GM12878 (cell line): ENCODE data around the gene MAN1A1. TPM values are rescaled to one million over a fixed set of nuclear protein-coding genes. Genes with fewer than 3 reads are reported as not detected.

Source experiments
- ATAC-seq: fragments of 200-7000 bp; cut with Tn5 transposase; 3 replicates; pipeline ENCODE4 v1.9.1; 2020; ENCODE audit warnings: mild to moderate bottlenecking, moderate library complexity
- BruUV-seq: library from RNA; stranded (reverse); fragments of 400-500 nt; replicated peaks from 2 replicates; lab custom pipeline; 2021; lab: Mats Ljungman, UMichigan
- CTCF ChIA-PET: fragments of 300-600 bp; sonication (Branson Sonifier 250); formaldehyde crosslinking; extraction: SDS; loops from one replicate; lab custom pipeline; 2021; ENCODE audit warnings: inconsistent platforms; lab: Yijun Ruan, JAX
- POLR2A ChIA-PET: fragments of 350-600 bp; formaldehyde crosslinking; extraction: SDS; loops from one replicate; lab custom pipeline; 2021; ENCODE audit warnings: inconsistent platforms; lab: Charles Lee
- RAD21 ChIA-PET: fragments of 300-600 bp; sonication (Branson Sonifier 250); formaldehyde crosslinking; loops from one replicate; lab custom pipeline; 2023; ENCODE audit warnings: antibody characterized with exemption; ENCODE audit not compliant: unreplicated experiment; lab: Charles Lee
- SMC1A ChIA-PET: fragments of 300-600 bp; sonication (Branson Sonifier 250); formaldehyde crosslinking; loops from one replicate; lab custom pipeline; 2023; ENCODE audit not compliant: unreplicated experiment, uncharacterized antibody; lab: Charles Lee
- DNase-seq: peaks from one replicate; pipeline ENCODE4 v3.0.0-alpha.2; 2011; ENCODE audit warnings: low read depth, low spot score
- FAIRE-seq: peaks from 3 replicates; lab custom pipeline; 2011; peaks lifted over from hg19 to GRCh38; lab: Jason Lieb, UNC
- H2AFZ ChIP-seq: 2 replicates; pipeline ENCODE4 v1.6.0; 2011; ENCODE audit warnings: low read depth, low read length, control low read depth; ENCODE audit not compliant: control insufficient read depth
- H3K27ac ChIP-seq: 2 replicates; pipeline ENCODE4 v1.5.1; 2011; ENCODE audit warnings: control low read depth; ENCODE audit not compliant: control insufficient read depth, insufficient read depth
- H3K27me3 ChIP-seq, 2 experiments: replicated peaks in 1 of 2; 2 replicates each; pipeline versions ENCODE4 v1.6.0 to v1.6.1; 2011; ENCODE audit warnings: low read length in 1 of 2; ENCODE audit not compliant: control insufficient read depth in 2 of 2, insufficient read depth in 2 of 2
- H3K36me3 ChIP-seq, 2 experiments: 2 replicates each; pipeline ENCODE4 v1.5.1; 2011; ENCODE audit warnings: low read length in 1 of 2; ENCODE audit not compliant: control insufficient read depth in 2 of 2, insufficient read depth in 2 of 2
- H3K4me1 ChIP-seq: 2 replicates; pipeline ENCODE4 v1.6.1; 2011; ENCODE audit warnings: mild to moderate bottlenecking, low read length, moderate library complexity, mixed read lengths; ENCODE audit not compliant: control insufficient read depth, insufficient read depth
- H3K4me2 ChIP-seq: 2 replicates; pipeline ENCODE4 v1.6.0; 2011; ENCODE audit warnings: control low read depth; ENCODE audit not compliant: control insufficient read depth, insufficient read depth
- H3K4me3 ChIP-seq: fragments of 200-600 bp; sonication (generic); 2 replicates; pipeline ENCODE4 v1.5.1; 2016
- H3K79me2 ChIP-seq: 2 replicates; pipeline ENCODE4 v1.6.0; 2011; ENCODE audit warnings: low read length; ENCODE audit not compliant: control insufficient read depth, insufficient read depth
- H3K9ac ChIP-seq: 2 replicates; pipeline ENCODE4 v1.8.0; 2011; ENCODE audit warnings: low read length, control low read depth, mixed read lengths; ENCODE audit not compliant: control insufficient read depth, insufficient read depth
- H3K9me3 ChIP-seq: replicated peaks from 3 replicates; pipeline ENCODE4 v1.5.1; 2011; ENCODE audit warnings: mild to moderate bottlenecking, low read length; ENCODE audit not compliant: control insufficient read depth, insufficient read depth
- H4K20me1 ChIP-seq: 2 replicates; pipeline ENCODE4 v1.6.0; 2011; ENCODE audit not compliant: control insufficient read depth, insufficient read depth
- GABPA ChIP-seq: IDR thresholded peaks from 2 replicates; pipeline ENCODE4 v1.6.1; 2014; ENCODE audit warnings: antibody characterized with exemption, low read depth, mild to moderate bottlenecking, inconsistent platforms
- MLLT1 ChIP-seq: fragments of 450-650 bp; IDR thresholded peaks from 2 replicates; pipeline ENCODE4 v1.6.1; 2016; ENCODE audit warnings: mild to moderate bottlenecking
- NKRF ChIP-seq: fragments of 450-650 bp; conservative IDR thresholded peaks from 2 replicates; pipeline ENCODE4 v1.6.1; 2017; ENCODE audit warnings: mild to moderate bottlenecking, moderate library complexity
- RELB ChIP-seq: fragments of 450-650 bp; IDR thresholded peaks from 2 replicates; pipeline ENCODE4 v1.6.1; 2017; ENCODE audit warnings: low read depth, mild to moderate bottlenecking, moderate library complexity
- SREBF2 ChIP-seq: IDR thresholded peaks from 2 replicates; pipeline ENCODE4 v1.6.1; 2012; ENCODE audit warnings: mild to moderate bottlenecking, low read length
- ZZZ3 ChIP-seq: IDR thresholded peaks from 2 replicates; pipeline ENCODE4 v1.6.1; 2011; ENCODE audit warnings: low read depth; ENCODE audit not compliant: control insufficient read depth, insufficient read length
- WGBS: methylation state at CpG from one replicate; pipeline ENCODE4 v1.1.6; 2016; ENCODE audit warnings: low lambda C conversion rate; ENCODE audit not compliant: insufficient replicate concordance, insufficient coverage; ENCODE audit errors: missing lambda C conversion rate; 5-methylcytosine and 5-hydroxymethylcytosine counted together
- in situ Hi-C: fragments of 300-500 bp; cut with MboI; formaldehyde crosslinking; loops from 9 replicates; pipeline ENCODE4 v1.14.3; 2018; ENCODE audit warnings: mixed read lengths
- intact Hi-C: fragments of 100-400 bp; cut with micrococcal nuclease; formaldehyde crosslinking; loops from one replicate; pipeline ENCODE4 v1.14.2; 2022; ENCODE audit not compliant: unreplicated experiment
- polyA plus RNA-seq, 11 experiments: library from polyadenylated mRNA; depleted of rRNA in 4 of 11; unstranded in 6 of 11; stranded (reverse) in 5 of 11; fragments of >200 nt; fragmentation: Nextera tagmentation in 4 of 11; fragmentation: Illumina TruSeq in 1 of 11; extraction: Ambion mirVana in 4 of 11; extraction: Trizol in 1 of 11; gene quantifications; 1 replicate in 1 of 11; 2 replicates in 10 of 11; pipeline versions ENCODE4 v1.2.1 to v1.2.3, GENCODE V29; 2011 to 2016; ENCODE audit warnings: inconsistent platforms in 2 of 11, missing spikeins in 2 of 11, low read depth in 1 of 11
- total RNA-seq, 4 experiments: library from RNA; depleted of rRNA in 3 of 4; stranded (reverse); fragments of >200 nt in 3 of 4; fragmentation: Illumina TruSeq in 1 of 4; extraction: Trizol in 1 of 4; gene quantifications; 2 replicates each; pipeline versions ENCODE4 v1.2.1 to v1.2.3, GENCODE V29; 2013 to 2021

The MAN1A1 gene
- total and polyA plus RNA-seq, 10 of the 15 experiments (the other 5 are each of a cell fraction or from before 2014, with no cell fraction given), result 5.4 to 28.1 (median 19.5) TPM

- ChIA-PET POLR2A (no interaction called here), RAD21 (no interaction called here), SMC1A (interaction anchor here (1.0 to 1.5 kb wide), 5 partner anchors 10 to 47 kb away, joined by 3 to 4 read pairs (median 4); no protein-coding TSS in a partner anchor), CTCF (interaction anchor here (0.8 to 1.3 kb wide), 4 partner anchors 7 to 70 kb away, joined by 3 to 4 read pairs (median 3); no protein-coding TSS in a partner anchor)
- H3K27me3 ChIP-seq, result no peaks in the 10 kb centered on the region
- in situ Hi-C loops, result no loop called here
- H3K4me3 ChIP-seq, result no peak overlapping the region
- H2AFZ ChIP-seq, result no peak overlapping the region
- H3K27ac ChIP-seq, result no peak overlapping the region
- peaks cover 0 to 2% of the 10 kb centered on the region in 2 experiments; a peak in 1 of 4 replicates for H3K36me3 ChIP-seq
- H3K79me2 ChIP-seq, result no peaks in the 10 kb centered on the region
- no peak overlapping the region for H3K9ac ChIP-seq
- TF ChIP-seq NKRF, result no peak
- TF ChIP-seq ZZZ3, result no peak
- TF ChIP-seq MLLT1, result no peak
- TF ChIP-seq RELB, result no peak
- TF ChIP-seq GABPA, result no peak
- no peak for TF ChIP-seq SREBF2
- peak; percentile 57 for FAIRE-seq
- H3K9me3 ChIP-seq, result peaks cover 8% of the 10 kb centered on the region
- BruUV-seq, result no TSS peak
- no peaks in the 10 kb centered on the region for H3K4me1 ChIP-seq
- 100% methylated on average over 1 of the region's 1 CpG for WGBS
- no peak for DNase-seq
- H3K4me2 ChIP-seq, result no peak overlapping the region
- no peaks in the 10 kb centered on the region for H4K20me1 ChIP-seq
- intact Hi-C loops, result no loop called here
- ATAC-seq, result peak; percentile 30
Observed at GRCh38 chr6:119267126-119267905, 82.2 kb downstream of the MAN1A1 start.
